HG02678 (cell line): ENCODE results near the gene MAML3.

Source experiments
- ATAC-seq: cut with Tn5 transposase; IDR thresholded peaks from one replicate; pipeline ENCODE4 v1.9.1; 2021; ENCODE audit warnings: mild to moderate bottlenecking, moderate library complexity; ENCODE audit not compliant: unreplicated experiment

MAML3 gene

GRCh38 chr4:140047786-140048185 is 106.2 kb downstream of the MAML3 start:
- no peak for ATAC-seq

GRCh38 chr4:140047017-140047640 is 106.9 kb downstream of the MAML3 start:
- ATAC-seq, result no peak

- ATAC-seq, result no peak
These were observed 107.4 kb downstream of the MAML3 start for GRCh38 chr4:140046543-140046942.

GRCh38 chr4:140046016-140046415 is 108.0 kb downstream of the MAML3 start:
- no peak for ATAC-seq

GRCh38 chr4:140044337-140044902 is 109.6 kb downstream of the MAML3 start:
- ATAC-seq, result no peak

GRCh38 chr4:140042634-140043033 is 111.3 kb downstream of the MAML3 start:
- no peak for ATAC-seq

- no peak for ATAC-seq
These were observed 115.9 kb downstream of the MAML3 start for GRCh38 chr4:140038031-140038533.

GRCh38 chr4:140037353-140038030 is 116.5 kb downstream of the MAML3 start:
- no peak for ATAC-seq

GRCh38 chr4:140031706-140032105 is 122.3 kb downstream of the MAML3 start:
- ATAC-seq, result no peak

GRCh38 chr4:140031061-140031460 is 122.9 kb downstream of the MAML3 start:
- no peak for ATAC-seq

GRCh38 chr4:140028676-140029517 is 125.1 kb downstream of the MAML3 start:
- ATAC-seq, result no peak

- ATAC-seq, result no peak
These were observed 125.9 kb downstream of the MAML3 start for GRCh38 chr4:140028101-140028500.

- ATAC-seq, result no peak
These were observed 126.9 kb downstream of the MAML3 start for GRCh38 chr4:140027101-140027500.

- no peak for ATAC-seq
These were observed 128.5 kb downstream of the MAML3 start for GRCh38 chr4:140025470-140025869.

GRCh38 chr4:140020457-140021361 is 133.3 kb downstream of the MAML3 start:
- no peak for ATAC-seq

GRCh38 chr4:140019619-140020347 is 134.2 kb downstream of the MAML3 start:
- ATAC-seq, result no peak

- no peak for ATAC-seq
These were observed 134.9 kb downstream of the MAML3 start for GRCh38 chr4:140018931-140019618.

- no peak for ATAC-seq
These were observed 139.7 kb downstream of the MAML3 start for GRCh38 chr4:140014284-140014683.
